HG02623 (cell line): ENCODE data around the gene TRABD2A.
"Not testable (repeated sequence)": the region's sequence is repeated elsewhere in the genome, so short reads cannot be mapped to it uniquely, and the experiment has no call there.

Experiments used
- ATAC-seq: cut with Tn5 transposase; IDR thresholded peaks from one replicate; pipeline ENCODE4 v1.9.1; 2021; ENCODE audit warnings: moderate library complexity; ENCODE audit not compliant: unreplicated experiment

Gene TRABD2A

DNA sequence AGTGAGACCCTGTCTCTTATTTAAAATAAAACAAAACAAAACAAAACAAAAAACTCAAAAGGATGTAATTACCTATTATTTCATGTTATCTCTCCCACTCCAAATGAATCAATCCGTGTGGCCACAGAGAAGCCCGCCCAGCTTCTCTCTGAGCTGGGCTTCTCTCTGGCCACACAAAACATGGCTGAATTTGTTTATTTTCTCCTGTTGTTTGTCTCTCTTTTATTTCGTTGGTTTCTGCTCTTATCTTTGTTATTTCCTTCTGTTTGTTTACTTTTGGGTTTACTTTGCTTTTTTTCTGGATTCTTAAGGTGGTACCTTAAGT is 1.5 kb upstream of the TRABD2A start:
- no peak for ATAC-seq

DNA sequence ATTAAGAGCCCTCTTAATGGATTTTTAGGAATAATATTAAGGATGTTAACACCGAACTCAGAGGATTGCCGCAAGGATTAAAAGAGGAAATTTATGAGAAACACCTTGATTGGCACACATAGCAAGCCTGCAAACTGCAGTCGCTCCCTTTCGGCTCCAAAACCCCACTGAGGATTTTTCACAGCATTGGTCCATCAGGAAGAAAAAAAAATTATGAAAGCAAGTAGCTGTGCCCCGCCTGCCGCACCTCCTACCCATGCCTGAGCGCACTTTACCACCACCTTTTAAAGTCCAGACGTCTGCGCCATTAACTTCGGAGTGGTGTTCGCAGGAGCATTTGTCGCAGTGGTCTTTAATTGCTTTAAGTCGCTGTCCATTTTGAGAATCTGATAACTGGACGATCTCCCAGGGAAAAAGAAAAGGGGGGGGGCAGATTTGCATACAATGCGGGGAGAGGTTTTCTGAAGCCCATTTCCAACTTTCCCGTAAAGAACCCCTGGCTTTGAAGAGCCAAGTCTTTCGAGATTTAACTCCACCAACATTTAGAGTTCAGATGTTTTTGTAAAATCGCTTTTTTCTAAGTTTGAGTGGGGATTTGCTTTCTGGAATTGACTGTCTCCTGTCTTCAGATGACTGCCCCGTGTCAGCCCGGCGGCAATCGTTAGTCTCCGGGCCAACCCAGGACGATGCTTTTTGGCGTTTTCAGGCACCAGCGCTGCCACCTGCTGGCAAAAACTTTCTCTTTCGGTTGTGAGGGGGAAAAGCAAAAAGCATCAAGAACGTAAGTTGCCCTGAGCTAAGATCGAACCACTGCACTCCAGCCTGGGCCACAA is 913 bp upstream of the TRABD2A start:
- peak; percentile 63 for ATAC-seq

DNA sequence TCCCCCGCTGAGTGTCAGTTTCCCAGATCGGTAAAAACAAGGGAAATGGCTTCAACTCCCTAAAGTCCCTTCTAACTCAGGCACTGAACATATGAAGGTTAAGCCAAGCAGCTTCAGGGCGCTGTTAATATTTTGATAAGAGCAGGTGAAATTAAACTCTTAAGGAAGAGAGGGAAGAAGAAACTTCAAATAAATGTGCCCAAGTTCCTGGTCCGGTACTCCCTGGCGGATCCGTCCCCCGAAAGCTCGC is 564 bp downstream of the TRABD2A start:
- no peak for ATAC-seq

DNA sequence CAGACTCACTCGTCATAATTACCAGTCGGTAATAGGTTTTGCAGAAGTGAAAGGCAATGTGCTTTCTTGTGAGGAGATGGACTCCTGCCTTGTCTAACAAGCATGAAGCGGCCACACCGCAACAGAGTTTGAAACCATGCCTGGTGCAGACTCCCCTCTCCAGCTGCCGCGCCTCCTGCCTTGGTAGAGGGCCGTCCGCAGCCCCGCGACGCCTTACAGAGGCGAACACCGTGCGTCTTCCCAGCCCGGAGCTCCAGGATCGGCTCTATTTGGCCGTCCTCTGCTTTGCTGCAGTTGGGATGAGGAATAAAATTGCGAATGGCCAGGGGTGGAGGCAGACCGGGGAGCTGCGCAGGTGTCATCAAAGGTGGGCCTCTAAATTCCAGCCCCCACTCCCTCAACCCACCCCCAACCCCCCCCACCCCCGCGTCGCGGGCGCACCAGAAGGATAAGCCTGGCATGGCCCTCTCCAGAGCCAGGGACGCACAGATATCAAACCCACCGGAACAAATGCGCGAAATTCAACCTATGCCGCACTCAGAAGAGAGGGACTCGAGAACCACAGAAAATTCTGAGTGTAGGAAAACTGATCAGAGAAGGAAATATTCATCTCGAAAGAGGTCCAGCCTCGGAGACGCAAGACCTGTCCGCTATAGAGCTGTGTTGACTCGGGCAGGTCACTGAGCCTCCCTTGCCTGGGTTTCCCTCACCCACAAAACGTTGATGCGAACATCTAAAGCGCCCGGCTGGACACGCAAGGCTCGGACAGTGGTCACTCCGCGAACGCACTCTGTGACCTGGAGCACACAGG is 1.1 kb downstream of the TRABD2A start:
- peak; percentile 50 for ATAC-seq

DNA sequence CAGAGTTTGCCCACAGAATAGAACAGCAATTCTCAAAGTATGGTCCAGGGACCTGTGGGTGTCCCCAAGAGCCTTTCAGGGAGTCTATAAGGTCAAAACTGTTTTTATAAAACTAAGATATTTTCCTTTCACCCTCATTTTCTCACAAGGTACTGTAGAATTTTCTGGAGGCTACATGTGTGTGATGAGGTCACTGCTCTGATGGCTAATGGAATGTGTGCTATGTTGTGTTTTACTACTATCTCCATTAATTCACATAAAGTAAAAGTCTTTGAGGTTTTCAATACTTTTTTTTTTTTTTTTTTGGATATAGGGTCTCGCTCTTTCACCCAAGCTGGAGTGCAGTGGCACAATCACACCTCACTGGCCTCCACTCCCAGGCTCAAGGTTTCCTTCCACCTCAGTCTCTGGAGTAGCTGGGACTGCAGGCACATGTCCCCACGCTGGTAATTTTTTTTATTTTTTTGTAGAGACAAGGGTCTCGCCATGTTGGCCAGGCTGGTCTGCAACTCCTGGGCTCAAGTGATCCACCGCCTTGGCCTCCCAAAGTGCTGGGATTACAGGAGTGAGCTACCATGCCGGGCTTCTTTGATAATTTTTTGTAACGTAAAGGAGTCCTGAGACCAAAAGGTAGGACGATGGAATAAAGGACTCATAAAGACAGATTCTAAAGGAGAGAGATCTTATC is 1.8 kb downstream of the TRABD2A start:
- no peak for ATAC-seq

DNA sequence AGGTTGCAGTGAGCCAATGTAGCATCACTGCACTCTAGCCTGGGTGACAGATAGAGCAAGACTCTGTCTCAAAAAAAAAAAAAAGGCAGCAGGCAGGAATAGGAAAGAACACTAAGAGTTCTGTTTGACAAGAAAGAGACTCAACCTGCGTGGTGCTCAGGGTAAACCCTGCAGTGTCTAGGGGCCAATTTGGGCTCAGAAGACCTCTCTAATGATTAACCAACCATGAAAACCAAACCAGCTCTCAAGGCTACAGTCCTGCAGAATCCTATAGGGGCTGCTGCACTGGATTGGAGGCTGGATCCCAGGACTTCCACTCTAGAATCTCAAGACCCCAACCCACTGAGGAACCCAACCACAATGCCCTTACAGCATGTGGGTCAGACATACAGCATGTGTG is 2.4 kb downstream of the TRABD2A start:
- no peak for ATAC-seq

DNA sequence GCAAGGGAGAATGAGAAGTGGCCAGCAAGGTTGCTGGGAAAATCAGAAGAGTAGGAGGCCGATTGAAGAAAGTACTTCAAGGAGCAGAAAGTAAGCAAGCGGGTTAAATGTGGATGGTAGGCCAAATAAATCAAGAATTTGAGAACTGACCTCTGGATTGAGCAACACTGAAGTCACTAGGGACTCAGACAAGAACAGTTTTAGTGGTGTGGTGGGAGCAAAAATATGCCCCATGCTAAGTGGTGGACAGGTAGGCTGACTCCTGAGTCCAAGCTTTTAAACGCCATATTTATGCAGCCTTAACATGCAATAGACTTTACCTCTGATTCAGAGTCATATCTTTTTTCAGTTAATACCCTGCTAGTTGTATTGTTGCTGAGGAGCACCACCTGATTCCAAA is 4.5 kb downstream of the TRABD2A start:
- no peak for ATAC-seq

DNA sequence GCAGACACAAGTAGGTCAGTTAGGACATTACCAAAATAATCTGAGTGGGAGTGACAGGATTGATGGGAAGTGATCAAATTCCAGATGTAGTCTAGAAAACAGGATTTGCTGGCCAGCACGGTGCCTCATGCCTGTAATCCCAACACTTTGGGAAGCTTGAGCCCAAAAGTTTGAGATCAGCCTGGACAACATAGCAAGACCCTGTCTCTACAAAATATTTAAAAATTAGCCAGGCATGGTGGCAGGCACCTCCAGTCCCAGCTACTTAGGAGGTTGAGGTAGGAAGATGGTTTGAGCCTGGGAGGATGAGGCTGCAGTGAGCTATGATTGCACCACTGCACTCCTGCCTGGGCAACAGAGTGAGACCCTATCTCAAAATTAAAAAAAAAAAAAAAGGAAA is 5.3 kb downstream of the TRABD2A start:
- not testable (repeated sequence) for ATAC-seq

DNA sequence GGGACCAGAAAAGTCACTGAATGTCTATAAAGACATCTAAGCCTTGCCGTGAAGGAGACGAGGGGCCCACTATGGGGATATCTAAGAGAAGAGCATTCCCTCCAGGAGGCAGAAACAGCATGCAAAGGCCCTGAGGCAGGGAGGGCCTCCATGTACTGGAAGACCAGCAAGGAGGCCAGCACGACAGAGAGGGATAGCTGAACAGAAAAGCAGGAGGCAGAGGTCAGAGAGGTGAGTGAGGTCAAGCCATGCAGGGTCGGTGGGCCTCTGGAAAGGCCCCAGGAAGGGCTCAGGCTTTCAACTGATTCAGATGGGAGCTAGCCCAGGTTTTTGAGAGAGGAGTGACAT is 5.7 kb downstream of the TRABD2A start:
- ATAC-seq: no peak

DNA sequence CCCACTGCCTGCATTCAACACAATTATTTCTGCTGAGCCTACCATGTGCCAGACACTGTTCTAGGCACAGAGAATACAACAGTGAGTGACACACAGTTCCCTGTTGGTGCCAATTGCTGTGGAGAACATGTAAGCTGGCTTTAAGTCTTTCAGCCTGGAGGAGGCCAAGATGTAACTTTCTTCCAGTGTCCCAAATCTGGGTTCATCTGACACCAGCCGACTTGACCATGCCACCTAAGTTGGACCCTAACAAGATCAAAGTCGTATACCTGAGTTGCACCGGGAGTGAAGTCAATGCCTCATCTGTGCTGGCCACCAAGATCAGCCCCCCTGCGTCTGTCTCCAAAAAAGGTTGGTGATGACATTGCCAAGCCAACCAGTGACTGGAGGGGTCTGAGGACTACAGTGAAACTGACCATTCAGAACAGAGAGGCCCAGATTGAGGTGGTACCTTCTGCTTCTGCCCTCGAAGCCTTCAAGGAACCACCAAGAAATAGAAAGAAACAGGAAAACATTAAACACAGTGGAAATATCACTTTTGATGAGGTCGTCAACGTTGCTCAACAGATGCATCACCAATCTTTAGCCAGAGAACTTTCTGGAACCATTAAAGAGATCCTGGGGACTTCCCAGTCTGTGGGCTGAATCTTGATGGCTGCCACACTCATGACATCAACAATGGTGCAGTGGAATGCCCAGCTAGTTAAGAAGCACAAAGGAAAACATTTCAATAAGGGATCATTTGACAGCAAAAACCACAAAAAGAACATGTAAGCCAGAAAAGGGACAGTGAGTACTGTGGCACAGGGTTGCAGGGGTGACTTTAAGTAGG is 6.3 kb downstream of the TRABD2A start:
- no peak for ATAC-seq

DNA sequence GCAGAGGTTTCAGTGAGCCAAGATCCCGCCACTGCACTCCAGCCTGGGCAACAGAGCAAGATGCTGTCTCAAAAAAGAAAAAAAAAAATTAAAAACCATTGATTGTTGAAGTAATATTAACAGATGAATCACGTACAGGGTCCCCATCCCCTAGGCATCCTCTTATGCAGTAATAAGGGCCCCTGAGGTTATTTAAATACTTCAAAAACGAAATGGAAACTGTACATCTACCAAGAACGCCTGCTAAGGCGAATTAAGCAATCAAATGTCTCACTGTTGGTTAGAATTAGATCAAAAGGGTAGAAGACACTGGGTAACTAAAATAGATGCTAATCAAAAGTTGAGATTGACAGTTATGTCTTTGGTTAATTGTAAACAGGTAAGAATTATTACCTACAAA is 7.5 kb downstream of the TRABD2A start:
- no peak for ATAC-seq

DNA sequence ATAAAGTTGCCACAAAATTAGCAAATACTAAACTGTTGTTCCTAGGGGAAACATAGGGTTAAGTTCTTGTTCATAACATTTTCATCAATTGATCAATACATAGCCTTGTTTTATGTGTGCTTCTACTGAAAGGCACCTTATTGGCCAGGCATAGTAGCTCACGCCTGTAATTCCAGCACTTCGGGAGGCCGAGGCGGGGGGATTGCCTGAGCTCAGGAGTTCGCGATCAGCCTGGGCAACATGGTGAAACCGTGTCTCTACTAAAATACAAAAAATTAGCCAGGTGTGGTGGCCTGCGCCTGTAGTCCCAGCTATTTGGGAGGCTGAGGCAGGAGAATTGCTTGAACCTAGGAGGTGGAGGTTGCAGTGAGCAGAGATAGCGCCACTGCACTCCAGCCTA is 8.2 kb downstream of the TRABD2A start:
- not testable (repeated sequence) for ATAC-seq

DNA sequence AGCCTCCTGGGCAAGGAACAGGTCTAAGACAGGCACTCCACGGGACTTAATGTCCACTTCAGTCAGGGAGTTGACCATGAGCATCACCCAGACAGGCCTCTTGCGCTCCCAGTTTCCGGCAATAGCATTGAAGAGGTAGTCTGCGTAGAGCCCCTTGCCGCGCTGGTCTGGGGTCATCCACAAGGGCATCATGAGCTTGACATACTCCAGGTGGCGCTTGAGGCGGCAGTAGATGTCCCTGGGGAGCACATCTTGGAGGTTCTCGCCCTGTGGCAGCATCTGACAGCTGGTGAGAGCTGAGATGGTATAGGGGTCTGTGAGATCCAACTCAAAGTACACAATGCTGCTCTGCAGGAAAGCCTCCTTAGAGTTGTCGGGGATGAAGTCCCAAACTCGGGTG is 10.6 kb downstream of the TRABD2A start:
- no peak for ATAC-seq

DNA sequence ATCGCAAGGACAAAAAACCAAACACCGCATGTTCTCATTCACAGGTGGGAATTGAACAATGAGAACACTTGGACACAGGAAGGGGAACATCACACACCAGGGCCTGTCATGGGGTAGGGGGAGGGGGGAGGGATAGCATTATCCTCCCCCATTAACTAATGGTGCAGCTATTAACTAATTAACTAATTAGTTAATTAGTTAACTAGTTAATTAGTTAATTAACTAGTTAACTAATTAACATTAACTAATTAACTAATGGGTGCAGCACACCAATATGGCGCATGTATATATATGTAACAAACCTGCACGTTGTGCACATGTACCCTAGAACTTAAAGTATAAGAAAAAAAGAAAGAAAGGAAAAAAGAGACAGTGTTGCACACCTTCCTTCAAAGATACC is 12.6 kb downstream of the TRABD2A start:
- ATAC-seq: not testable (repeated sequence)

DNA sequence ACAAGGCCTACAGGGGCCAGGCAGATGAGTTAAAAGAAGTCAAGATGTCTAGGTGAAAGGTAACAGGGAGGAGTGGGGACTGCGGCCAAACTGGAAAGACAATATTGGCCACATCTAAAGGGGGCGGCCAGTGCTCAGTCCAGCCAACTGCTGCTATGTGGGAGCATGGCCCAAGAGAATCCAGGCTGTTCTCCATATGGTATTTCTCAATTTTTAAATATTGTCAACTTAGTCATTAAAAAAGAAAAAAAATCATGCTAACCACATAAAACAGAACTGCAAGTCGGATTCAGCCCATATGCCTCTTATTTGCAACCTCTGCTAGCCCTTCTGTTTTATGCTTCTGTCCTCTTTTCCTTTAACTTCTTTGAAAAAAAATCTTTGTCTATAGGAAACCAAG is 14.8 kb downstream of the TRABD2A start:
- no peak for ATAC-seq

DNA sequence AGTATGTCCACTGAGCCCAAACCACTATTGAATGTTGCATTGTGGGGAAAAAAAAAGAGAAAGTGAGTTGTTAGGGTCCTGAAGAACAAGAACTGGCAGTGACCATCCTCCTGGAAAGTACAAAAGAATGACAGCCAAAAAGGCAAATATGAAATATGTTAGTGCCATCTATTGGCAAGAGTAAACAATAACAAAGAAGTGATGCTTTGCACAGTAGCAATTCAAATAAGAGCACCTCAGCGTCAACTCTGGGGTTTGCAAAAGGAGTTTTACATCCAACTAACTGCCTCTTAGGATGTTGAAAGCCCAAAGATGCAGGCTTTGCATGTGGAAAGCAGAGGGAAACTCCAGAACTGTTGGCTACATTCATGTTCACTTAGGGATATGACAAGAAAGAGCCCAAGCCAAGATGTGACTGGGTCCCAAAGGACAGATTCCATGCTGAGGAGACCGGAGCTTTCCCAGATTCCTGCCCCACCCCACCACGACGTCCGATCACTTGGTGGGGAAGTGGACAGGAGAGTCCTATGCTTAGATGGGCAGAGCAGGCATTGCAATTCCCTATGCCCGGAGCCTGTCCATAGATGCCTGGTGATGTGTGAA is 15.6 kb downstream of the TRABD2A start:
- peak; percentile 61 for ATAC-seq

DNA sequence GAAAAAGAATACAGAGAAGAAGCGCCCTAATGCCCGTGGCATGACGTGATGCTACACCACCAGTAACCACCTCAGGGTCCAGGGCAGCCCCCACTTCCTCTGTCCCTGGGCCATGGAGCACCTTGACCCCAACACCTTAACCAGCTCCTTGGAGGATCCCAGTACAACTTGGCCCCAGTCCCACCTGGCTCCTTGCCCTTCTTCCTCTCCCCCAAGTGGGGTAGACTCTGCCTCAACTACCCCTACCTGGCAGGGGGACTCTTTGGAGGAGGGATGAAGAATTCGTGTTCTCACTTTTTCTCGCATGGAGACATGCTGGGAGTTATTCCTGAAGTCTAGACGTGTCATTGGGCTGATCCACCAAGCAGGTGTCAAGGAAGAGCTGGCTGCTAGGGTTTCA is 18.9 kb downstream of the TRABD2A start:
- no peak for ATAC-seq

DNA sequence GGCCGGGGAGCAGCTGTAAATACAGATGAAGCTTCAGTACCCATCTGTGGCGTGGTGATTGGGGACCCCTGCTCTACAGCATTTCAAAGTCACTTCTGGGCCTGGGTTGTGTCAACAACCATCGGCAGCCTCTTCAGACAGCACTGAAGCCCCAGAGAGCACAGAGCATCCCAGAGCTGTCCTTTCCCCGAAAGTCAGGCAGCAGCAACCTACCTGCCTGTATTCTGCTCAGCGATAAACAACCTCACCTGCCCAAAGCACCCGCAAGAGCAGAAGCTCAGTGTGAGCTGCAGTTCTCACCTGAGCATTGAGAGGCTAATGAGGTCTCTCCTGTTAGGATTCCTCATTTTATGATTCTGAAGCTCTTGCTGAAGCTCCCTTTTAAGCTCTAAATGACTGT is 19.3 kb downstream of the TRABD2A start:
- no peak for ATAC-seq

DNA sequence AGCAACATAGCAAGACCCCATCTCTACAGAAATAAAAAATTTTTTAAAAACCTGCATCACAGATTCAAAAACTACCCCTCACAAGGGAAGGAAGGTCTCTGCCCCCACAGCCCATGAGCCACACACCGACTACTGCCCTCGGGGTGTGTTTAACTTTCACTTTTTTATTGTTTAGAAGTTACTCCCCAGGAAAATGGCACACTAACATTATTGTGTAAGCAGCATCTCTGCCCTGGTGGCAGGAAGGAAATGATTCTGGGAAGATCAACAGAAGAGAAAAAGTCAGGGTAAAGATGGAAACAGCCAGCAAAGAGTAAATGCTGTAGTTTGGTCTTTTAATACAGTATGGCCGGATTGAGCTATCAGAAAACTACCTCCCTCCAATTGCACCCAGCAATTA is 21.9 kb downstream of the TRABD2A start:
- ATAC-seq: no peak

DNA sequence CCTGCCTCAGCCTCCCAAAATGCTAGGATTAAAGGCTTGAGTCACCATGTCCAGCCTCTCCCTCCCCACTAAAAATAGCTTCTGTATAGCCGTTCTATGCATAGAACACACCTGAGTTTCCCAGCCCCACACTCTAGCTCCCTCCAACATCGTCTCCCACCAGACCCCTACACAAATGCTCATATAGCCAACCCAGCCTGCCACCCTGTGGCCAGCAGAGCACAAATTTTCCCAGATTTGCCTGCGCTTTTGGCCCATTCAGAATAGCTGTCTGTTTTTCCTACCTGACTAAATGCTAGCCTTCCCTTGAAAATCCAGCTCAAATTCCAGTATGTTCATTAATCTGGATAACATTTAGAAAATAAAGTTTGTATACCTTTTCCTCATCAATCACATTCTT is 22.8 kb downstream of the TRABD2A start:
- no peak for ATAC-seq

DNA sequence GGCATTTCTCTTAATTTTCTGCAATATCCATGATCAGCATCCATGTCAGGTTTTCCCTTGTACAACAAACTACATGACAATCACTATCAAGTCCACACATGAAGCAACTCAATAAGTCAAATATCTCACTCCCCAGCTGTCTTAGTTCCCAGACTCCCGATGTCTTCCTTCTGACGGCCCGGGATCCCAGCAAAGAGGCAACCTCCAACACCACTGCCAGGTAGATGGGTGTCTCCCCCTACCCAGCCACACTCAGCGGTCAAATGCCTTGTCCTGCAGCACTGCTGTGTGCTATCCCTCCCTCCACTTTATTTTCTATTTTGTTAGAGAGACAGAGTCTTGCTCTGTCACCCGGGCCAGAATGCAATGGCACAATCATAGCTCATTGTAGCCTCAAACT is 23.3 kb downstream of the TRABD2A start:
- ATAC-seq: no peak
